ENCODE data around the gene CCNQ. TPM values are rescaled to one million over a fixed set of nuclear protein-coding genes. Genes with fewer than 3 reads are reported as not detected.

Gene CCNQ
- total and polyA plus RNA-seq, 2 donors (not counting 3 experiments of a cell fraction or from before 2014, with no cell fraction given), result 21.3 to 37.0 TPM

DNA sequence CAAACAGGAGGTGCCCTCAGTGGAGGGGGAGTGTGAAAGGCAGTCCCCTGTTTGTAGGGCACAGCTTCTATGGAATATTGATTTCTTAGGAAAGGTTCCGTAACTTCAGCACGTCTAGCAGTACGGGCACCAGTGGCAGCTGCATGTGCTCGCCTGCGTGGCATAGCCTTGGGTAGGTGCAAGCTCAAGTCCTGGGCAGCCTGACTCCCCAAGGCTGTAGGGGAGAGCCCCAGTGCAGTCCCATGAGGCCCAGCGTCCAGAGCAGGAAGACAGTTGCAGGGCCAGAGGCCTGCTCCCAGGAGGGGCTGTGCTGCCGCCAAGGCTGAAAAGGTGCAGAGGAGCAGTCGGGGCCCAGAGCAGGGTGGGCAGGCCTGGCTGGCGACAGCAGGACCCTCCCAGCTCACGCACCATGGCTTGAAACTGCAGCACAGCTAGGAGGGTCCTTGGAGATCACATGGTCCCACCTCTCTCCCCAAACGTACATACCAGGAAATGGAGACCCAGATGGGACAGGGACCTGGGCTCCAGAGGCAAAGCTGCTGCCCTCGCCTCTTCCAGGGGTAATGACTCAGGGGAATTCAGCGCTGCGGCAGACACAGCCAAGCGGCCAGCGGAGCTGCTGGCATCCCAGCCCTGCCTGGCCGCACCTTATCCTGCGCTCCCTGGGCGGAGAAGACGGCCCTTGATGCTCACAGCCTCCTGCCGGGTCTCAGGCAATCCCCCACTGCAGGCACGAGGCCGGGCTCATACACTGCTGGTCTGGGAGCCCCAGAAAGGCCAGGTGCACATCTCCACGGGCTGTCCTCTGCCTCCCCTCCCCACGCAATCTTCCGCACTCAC lies 42.0 kb upstream of the CCNQ start:
- DNase-seq (ENCODE audit: low read depth, low spot score), result no peak
- Histone ChIP-seq H2AFZ (ENCODE audit: low read depth, low read length) (no peak overlapping the region), H3K4me3 (replicated peaks in 1 of 3; ENCODE audit: insufficient read depth in 1 of 3, low read depth in 1 of 3, low read length in 3 of 3) (no peak overlapping the region), H3K9ac (replicated peaks; ENCODE audit: extremely low read depth, insufficient read depth, low read length) (no peak overlapping the region), H3K36me3 (ENCODE audit: control insufficient read depth in 2 of 2, extremely low read depth in 1 of 2, insufficient read depth in 2 of 2, low read length in 2 of 2) (no peaks in the 10 kb centered on the region), H4K20me1 (replicated peaks; ENCODE audit: control insufficient read depth, extremely low read depth, insufficient read depth, low read length) (no peaks in the 10 kb centered on the region), H3K4me2 (ENCODE audit: insufficient read depth, low read length) (no peak overlapping the region), H3K79me2 (ENCODE audit: control insufficient read depth, insufficient read depth, low read length) (no peaks in the 10 kb centered on the region), H3K9me1 (replicated peaks; ENCODE audit: control insufficient read depth, extremely low read depth, insufficient read depth, low read length) (no peaks in the 10 kb centered on the region), H3K27ac (ENCODE audit: insufficient read depth, low read depth, low read length) (no peak overlapping the region), H3K27me3 (ENCODE audit: control insufficient read depth in 2 of 2, insufficient read depth in 2 of 2, low read length in 2 of 2) (peaks cover 36 to 38% of the 10 kb centered on the region in 2 experiments), H3K4me1 (ENCODE audit: control insufficient read depth, extremely low read depth, insufficient read depth, low read length) (no peaks in the 10 kb centered on the region), H3K9me3 (replicated peaks; ENCODE audit: control insufficient read depth, insufficient read depth, low read length) (no peaks in the 10 kb centered on the region)
- TF ChIP-seq MYC (IDR thresholded peaks at IDR 0.05; ENCODE audit: low read depth, low read length), result no peak
- no peak for TF ChIP-seq JUN (IDR thresholded peaks at IDR 0.05; ENCODE audit: borderline replicate concordance, insufficient read depth, insufficient read length, low read depth)
- no peak for TF ChIP-seq GATA2 (IDR thresholded peaks at IDR 0.05; ENCODE audit: insufficient read depth, insufficient read length, low read depth, low read length)
- TF ChIP-seq POLR2A (IDR thresholded peaks at IDR 0.05; ENCODE audit: low read depth, low read length), result no peak
- no peak for TF ChIP-seq POLR2AphosphoS5 (IDR thresholded peaks at IDR 0.05; ENCODE audit: insufficient read depth, low read depth, low read length)
- TF ChIP-seq, protein P1, sequence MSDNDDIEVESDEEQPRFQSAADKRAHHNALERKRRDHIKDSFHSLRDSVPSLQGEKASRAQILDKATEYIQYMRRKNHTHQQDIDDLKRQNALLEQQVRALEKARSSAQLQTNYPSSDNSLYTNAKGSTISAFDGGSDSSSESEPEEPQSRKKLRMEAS (IDR thresholded peaks at IDR 0.05; ENCODE audit: insufficient read depth, insufficient read length), result no peak
- no peak for TF ChIP-seq EZH2 (IDR thresholded peaks at IDR 0.05; ENCODE audit: borderline replicate concordance, low read depth, low read length, severe bottlenecking)
- TF ChIP-seq, protein P2, sequence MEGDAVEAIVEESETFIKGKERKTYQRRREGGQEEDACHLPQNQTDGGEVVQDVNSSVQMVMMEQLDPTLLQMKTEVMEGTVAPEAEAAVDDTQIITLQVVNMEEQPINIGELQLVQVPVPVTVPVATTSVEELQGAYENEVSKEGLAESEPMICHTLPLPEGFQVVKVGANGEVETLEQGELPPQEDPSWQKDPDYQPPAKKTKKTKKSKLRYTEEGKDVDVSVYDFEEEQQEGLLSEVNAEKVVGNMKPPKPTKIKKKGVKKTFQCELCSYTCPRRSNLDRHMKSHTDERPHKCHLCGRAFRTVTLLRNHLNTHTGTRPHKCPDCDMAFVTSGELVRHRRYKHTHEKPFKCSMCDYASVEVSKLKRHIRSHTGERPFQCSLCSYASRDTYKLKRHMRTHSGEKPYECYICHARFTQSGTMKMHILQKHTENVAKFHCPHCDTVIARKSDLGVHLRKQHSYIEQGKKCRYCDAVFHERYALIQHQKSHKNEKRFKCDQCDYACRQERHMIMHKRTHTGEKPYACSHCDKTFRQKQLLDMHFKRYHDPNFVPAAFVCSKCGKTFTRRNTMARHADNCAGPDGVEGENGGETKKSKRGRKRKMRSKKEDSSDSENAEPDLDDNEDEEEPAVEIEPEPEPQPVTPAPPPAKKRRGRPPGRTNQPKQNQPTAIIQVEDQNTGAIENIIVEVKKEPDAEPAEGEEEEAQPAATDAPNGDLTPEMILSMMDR (IDR thresholded peaks at IDR 0.05; ENCODE audit: extremely low read depth in 1 of 2, insufficient read depth in 1 of 2, low read depth in 1 of 2, low read length in 2 of 2), result no peak
- no peak for TF ChIP-seq FOS (IDR thresholded peaks at IDR 0.05; ENCODE audit: borderline replicate concordance, insufficient read depth, low read length)
- ChIA-PET CTCF (interaction anchor here (1.2 kb wide), 1 partner anchor 27 kb away, joined by 4 read pairs; no protein-coding TSS in a partner anchor), POLR2A (no interaction called here)
- dilution Hi-C loops (cut with MboI; ENCODE audit: extremely low pct_ligation_motif_present, low sequenced_read_pairs), result no loop called here
- BruUV-seq (replicated peaks), result no TSS peak
- FAIRE-seq, result no peak
- intact Hi-C loops (cut with micrococcal nuclease), result no loop called here
